SH-SY5Y (cell line): Measurements from ENCODE around the gene CCDC102B.

Experiments
- GATA2 ChIP-seq: IDR thresholded peaks from 2 replicates; pipeline ENCODE4 v1.6.1; 2011; ENCODE audit warnings: mild to moderate bottlenecking, low read depth, low read length
- GATA3 ChIP-seq: IDR thresholded peaks from 2 replicates; pipeline ENCODE4 v1.6.1; 2011; ENCODE audit warnings: low read depth, mild to moderate bottlenecking, low read length, moderate library complexity

CCDC102B gene

GRCh38 chr18:69002233-69002632 is 204.4 kb downstream of the CCDC102B start:
- TF ChIP-seq GATA3 (no peak), GATA2 (no peak)

- TF ChIP-seq GATA2 = no peak
- no peak for TF ChIP-seq GATA3
Measured at GRCh38 chr18:69008538-69008937, 210.7 kb downstream of the CCDC102B start.

- TF ChIP-seq GATA3 (no peak), GATA2 (no peak)
Measured at GRCh38 chr18:69021211-69021805, 223.4 kb downstream of the CCDC102B start.

- TF ChIP-seq GATA2 (no peak), GATA3 (no peak)
Measured at GRCh38 chr18:69022426-69022825, 224.5 kb downstream of the CCDC102B start.

GRCh38 chr18:69031571-69031970 is 233.7 kb downstream of the CCDC102B start:
- TF ChIP-seq GATA3 (no peak), GATA2 (no peak)

GRCh38 chr18:69032009-69032408 is 234.1 kb downstream of the CCDC102B start:
- TF ChIP-seq GATA2 (no peak), GATA3 (peak; percentile 51; the same call in 1 of the 2 replicates)

GRCh38 chr18:69035756-69036155 is 237.9 kb downstream of the CCDC102B start:
- no peak for TF ChIP-seq GATA2
- TF ChIP-seq GATA3 = no peak

- TF ChIP-seq GATA2 (no peak), GATA3 (no peak)
Measured at GRCh38 chr18:69044215-69044614, 246.3 kb downstream of the CCDC102B start.

- no peak for TF ChIP-seq GATA2
- no peak for TF ChIP-seq GATA3
Measured at GRCh38 chr18:69064063-69064462, 266.2 kb downstream of the CCDC102B start.

GRCh38 chr18:69067048-69067447 is 269.2 kb downstream of the CCDC102B start:
- TF ChIP-seq GATA3 = no peak
- no peak for TF ChIP-seq GATA2

- TF ChIP-seq GATA2 (no peak), GATA3 (no peak)
Measured at GRCh38 chr18:69071680-69072079, 273.8 kb downstream of the CCDC102B start.

GRCh38 chr18:69081846-69082245 is 284.0 kb downstream of the CCDC102B start:
- TF ChIP-seq GATA3 = no peak
- TF ChIP-seq GATA2 = no peak

GRCh38 chr18:69082499-69082898 is 284.6 kb downstream of the CCDC102B start:
- TF ChIP-seq GATA3 = no peak
- no peak for TF ChIP-seq GATA2

GRCh38 chr18:69085951-69086350 is 288.1 kb downstream of the CCDC102B start:
- TF ChIP-seq GATA3 = no peak
- TF ChIP-seq GATA2 = no peak

GRCh38 chr18:69088973-69089372 is 291.1 kb downstream of the CCDC102B start:
- TF ChIP-seq GATA2 (no peak), GATA3 (no peak)

- no peak for TF ChIP-seq GATA3
- no peak for TF ChIP-seq GATA2
Measured at GRCh38 chr18:69097349-69097748, 299.5 kb downstream of the CCDC102B start.

GRCh38 chr18:69102959-69103358 is 305.1 kb downstream of the CCDC102B start:
- TF ChIP-seq GATA3 = no peak
- TF ChIP-seq GATA2 = no peak
